Heart right ventricle (tissue), 16 donors: ENCODE results near the gene OSBPL5. TPM values are rescaled to one million over a fixed set of nuclear protein-coding genes. Genes with fewer than 3 reads are reported as not detected.

ENCODE experiments used
- ATAC-seq, 8 donors: fragments of 200-7000 bp; cut with Tn5 transposase; one replicate each; pipeline ENCODE4 v1.9.1; 2020; ENCODE audit warnings: mild to moderate bottlenecking in 8 of 8, moderate library complexity in 8 of 8, moderate number of reproducible peaks in 1 of 8
- DNase-seq, 2 donors: peaks; one replicate each; pipeline ENCODE4 v3.0.0-alpha.2; 2020
- H3K27ac ChIP-seq, 10 donors: fragments of 200-600 bp; sonication (generic) in 2 of 10; one replicate each; pipeline versions ENCODE4 v1.5.0 to v1.8.0; 2020 to 2022; ENCODE audit warnings: mild to moderate bottlenecking in 3 of 10
- H3K27me3 ChIP-seq, 7 donors: fragments of 200-600 bp; one replicate each; pipeline ENCODE4 v1.8.0; 2021 to 2022; ENCODE audit warnings: mild to moderate bottlenecking in 2 of 7
- H3K36me3 ChIP-seq, 9 donors: fragments of 200-600 bp; sonication (generic) in 1 of 9; one replicate each; pipeline versions ENCODE4 v1.5.0 to v1.8.0; 2020 to 2022; ENCODE audit warnings: mild to moderate bottlenecking in 2 of 9
- H3K4me1 ChIP-seq, 9 donors: fragments of 200-600 bp; sonication (generic) in 1 of 9; one replicate each; pipeline versions ENCODE4 v1.5.0 to v1.8.0; 2020 to 2022; ENCODE audit warnings: mild to moderate bottlenecking in 4 of 9
- H3K4me3 ChIP-seq, 10 donors: fragments of 200-600 bp; sonication (generic) in 2 of 10; one replicate each; pipeline versions ENCODE4 v1.5.0 to v1.8.0; 2020 to 2022; ENCODE audit warnings: mild to moderate bottlenecking in 7 of 10, moderate library complexity in 2 of 10
- H3K9me3 ChIP-seq, 11 donors: fragments of 200-600 bp in 10 of 11; sonication (generic) in 2 of 11; one replicate each; pipeline versions ENCODE4 v1.5.0 to v1.8.0; 2013 to 2022; ENCODE audit warnings: mild to moderate bottlenecking in 2 of 11, control low read depth in 1 of 11, moderate library complexity in 1 of 11
- CTCF ChIP-seq, 9 donors: fragments of 200-600 bp; sonication (generic) in 2 of 9; IDR thresholded peaks; one replicate each; pipeline versions ENCODE4 v1.5.0 to v1.8.0; 2021 to 2022; ENCODE audit warnings: antibody characterized with exemption in 9 of 9, mild to moderate bottlenecking in 5 of 9, moderate library complexity in 1 of 9
- WGBS, 2 donors: extraction: QIAGEN DNeasy Blood & Tissue Kit; methylation state at CpG; one replicate each; pipeline ENCODE4 v1.1.7; 2013; ENCODE audit warnings: inconsistent platforms in 1 of 2; 5-methylcytosine and 5-hydroxymethylcytosine counted together
- intact Hi-C, 10 donors: fragments of 100-400 bp; cut with DNase I; formaldehyde crosslinking; loops; one replicate each; pipeline versions ENCODE4 v1.11.1 to v1.14.2; 2022
- polyA plus RNA-seq, 2 donors: library from polyadenylated mRNA; stranded (reverse); fragments of 200-250 nt; gene quantifications; one replicate each; pipeline ENCODE4 v1.2.3, GENCODE V29; 2013
- total RNA-seq, 10 donors: library from RNA; stranded (reverse); fragmentation: NEBNext Ultra II Directional in 3 of 10; extraction: Animal tissue kit (Norgen Biotek cat#: 25700) in 3 of 10; gene quantifications; one replicate each; pipeline versions ENCODE4 v1.2.1 to v1.2.4, GENCODE V29; 2021 to 2023
- donor health status: Arrhythmogenic right ventricular cardiomyopathy.
- donor health status: ischemic (EF 13 %, LVEDD 7.1; RV severe dilation, severe dysfunction).
- donor health status: healthy with polysubstance abuse.
- donor health status: DM: no; HTN: yes; CAD: no.
- donor health status: DM: no; HTN: no; CAD: no.
- donor health status: ischemic (EF 25% LVEDD 6.9; RV normal size, moderate dysfunction).
- donor health status: ischemic (EF 25% LVEDD 5.7; RV mildly dilated, moderate dysfunction).
- donor health status: healthy.
- donor health status: DM: yes; HTN: yes; CAD: no.
- donor health status: Ischemic cardiomyopathy.
- donor health status: ischemic (EF 35%, LVEDD 5.7; RV mildly dilated, moderate dysfunction).
- donor health status: nonischemic (EF 11% LVEDD 7.7; RV severe dilation, severe dysfunction).
- donor health status: DM: yes; HTN: yes; CAD: no.
- donor health status: PGD.
- donor health status: ischemic (EF 29% LVEDD 5.4; RV normal size, mild dysfunction).
- donor health status: nonischemic (EF 23%, LVEDD 6.1; RV moderate dilation, normal function).

Gene OSBPL5
- total and polyA plus RNA-seq, 12 donors, result 10.4 to 18.7 (median 15.5) TPM

GRCh38 chr11:3104961-3105790 is 59.9 kb downstream of the OSBPL5 start:
- WGBS, 2 donors, result 97 to 98% methylated on average over 23 of the region's 23 CpGs
- Histone ChIP-seq H3K9me3 (no peaks in the 10 kb centered on the region), H3K27ac (no peak overlapping the region), H3K36me3 (peaks cover 0 to 81% (median 16%) of the 10 kb centered on the region in 9 donors), H3K4me1 (peaks cover 0 to 9% (median 0%) of the 10 kb centered on the region in 9 donors), H3K4me3 (no peak overlapping the region), H3K27me3 (no peaks in the 10 kb centered on the region)
- no peak for DNase-seq
- ATAC-seq, result no peak
- intact Hi-C loops, result loop anchor here in 1 of 10 donors (5.0 kb wide), 1 partner anchor 112 kb away; the partner anchor contains the start of gene MRGPRG
- no peak for TF ChIP-seq CTCF (IDR thresholded peaks at IDR 0.05)

- Histone ChIP-seq H3K27ac (no peak overlapping the region), H3K27me3 (no peaks in the 10 kb centered on the region), H3K36me3 (peaks cover 0 to 82% (median 16%) of the 10 kb centered on the region in 9 donors), H3K9me3 (no peaks in the 10 kb centered on the region), H3K4me3 (no peak overlapping the region), H3K4me1 (peaks cover 0 to 14% (median 0%) of the 10 kb centered on the region in 9 donors)
- intact Hi-C loops, result no loop called here
- no peak for TF ChIP-seq CTCF (IDR thresholded peaks at IDR 0.05)
- DNase-seq, result no peak
- WGBS, 2 donors, result 93 to 95% methylated on average over 22 of the region's 22 CpGs
- ATAC-seq, result no peak
These were observed 60.9 kb downstream of the OSBPL5 start for GRCh38 chr11:3104051-3104714.

- intact Hi-C loops, result no loop called here
- TF ChIP-seq CTCF (IDR thresholded peaks at IDR 0.05), result no peak
- Histone ChIP-seq H3K27ac (no peak overlapping the region), H3K36me3 (peaks cover 0 to 82% (median 16%) of the 10 kb centered on the region in 9 donors), H3K4me3 (no peak overlapping the region), H3K9me3 (no peaks in the 10 kb centered on the region), H3K4me1 (peaks cover 0 to 17% (median 0%) of the 10 kb centered on the region in 9 donors), H3K27me3 (no peaks in the 10 kb centered on the region)
- WGBS, 2 donors, result 79 to 92% methylated on average over 11 of the region's 11 CpGs
- DNase-seq, result no peak
- ATAC-seq, result no peak
These were observed 62.0 kb downstream of the OSBPL5 start for GRCh38 chr11:3103076-3103475.

- Histone ChIP-seq H3K36me3 (peaks cover 0 to 82% (median 16%) of the 10 kb centered on the region in 9 donors), H3K4me1 (peaks cover 0 to 17% (median 0%) of the 10 kb centered on the region in 9 donors), H3K9me3 (no peaks in the 10 kb centered on the region), H3K27me3 (no peaks in the 10 kb centered on the region), H3K27ac (no peak overlapping the region), H3K4me3 (no peak overlapping the region)
- WGBS, 2 donors, result 95 to 96% methylated on average over 5 of the region's 5 CpGs
- TF ChIP-seq CTCF (IDR thresholded peaks at IDR 0.05), result no peak
- DNase-seq, result no peak
- intact Hi-C loops, result no loop called here
- ATAC-seq, result no peak
These were observed 62.5 kb downstream of the OSBPL5 start for GRCh38 chr11:3102641-3102921.
